ENCODE data around the gene SLC25A26. TPM values are rescaled to one million over a fixed set of nuclear protein-coding genes. Genes with fewer than 3 reads are reported as not detected.

The SLC25A26 gene
- total and polyA plus RNA-seq, 2 of the 13 experiments (the other 11 are each of a cell fraction or from before 2014, with no cell fraction given) = 23.1 to 32.7 TPM

DNA sequence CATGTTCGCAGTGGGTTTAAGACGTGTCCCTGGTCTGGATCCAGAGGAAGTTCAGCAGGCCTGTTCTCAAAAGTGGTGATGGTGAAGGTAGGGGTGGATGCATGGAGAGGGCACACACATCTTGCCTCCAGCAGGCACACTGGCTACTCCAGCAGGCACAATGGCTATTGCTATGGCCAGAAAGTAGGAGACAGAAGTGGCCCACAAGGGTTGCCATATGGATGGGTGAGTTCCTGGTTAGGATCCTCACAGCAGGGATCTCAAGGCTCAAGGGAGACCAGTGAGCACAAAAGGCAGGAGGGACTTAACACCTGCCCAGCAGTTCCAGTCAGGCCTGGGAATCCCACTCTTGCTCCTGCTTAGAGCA, 172.1 kb downstream of the SLC25A26 start:
- no peaks in the 10 kb centered on the region for H3K9me3 ChIP-seq (ENCODE audit: low read length)
- no peak overlapping the region for H2AFZ ChIP-seq (ENCODE audit: low read length)
- H3K4me2 ChIP-seq (ENCODE audit: low read depth, low read length) = no peak overlapping the region
- no peaks in the 10 kb centered on the region for H4K20me1 ChIP-seq (ENCODE audit: insufficient read depth, low read length)
- TF ChIP-seq REXO4 (CRISPR knock-in tag; IDR thresholded peaks at IDR 0.05; ENCODE audit: borderline replicate concordance) (no peak), ZNF205 (CRISPR knock-in tag; IDR thresholded peaks at IDR 0.05) (no peak), SIN3B (IDR thresholded peaks at IDR 0.05; ENCODE audit: low read length) (no peak), FOSL2 (CRISPR knock-in tag; IDR thresholded peaks at IDR 0.05) (no peak), ZNF44 (CRISPR knock-in tag; IDR thresholded peaks at IDR 0.05) (no peak), RBM22 (optimal IDR thresholded peaks at IDR 0.05; ENCODE audit: low read length) (peak; percentile 47), SRSF1 (optimal IDR thresholded peaks at IDR 0.05; ENCODE audit: low read depth, low read length) (no peak)
- TF ChIP-seq, protein P1, sequence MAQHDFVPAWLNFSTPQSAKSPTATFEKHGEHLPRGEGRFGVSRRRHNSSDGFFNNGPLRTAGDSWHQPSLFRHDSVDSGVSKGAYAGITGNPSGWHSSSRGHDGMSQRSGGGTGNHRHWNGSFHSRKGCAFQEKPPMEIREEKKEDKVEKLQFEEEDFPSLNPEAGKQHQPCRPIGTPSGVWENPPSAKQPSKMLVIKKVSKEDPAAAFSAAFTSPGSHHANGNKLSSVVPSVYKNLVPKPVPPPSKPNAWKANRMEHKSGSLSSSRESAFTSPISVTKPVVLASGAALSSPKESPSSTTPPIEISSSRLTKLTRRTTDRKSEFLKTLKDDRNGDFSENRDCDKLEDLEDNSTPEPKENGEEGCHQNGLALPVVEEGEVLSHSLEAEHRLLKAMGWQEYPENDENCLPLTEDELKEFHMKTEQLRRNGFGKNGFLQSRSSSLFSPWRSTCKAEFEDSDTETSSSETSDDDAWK (CRISPR knock-in tag; IDR thresholded peaks at IDR 0.05) = no peak
- no peak for FAIRE-seq
- intact Hi-C loops (cut with micrococcal nuclease; ENCODE audit: unreplicated experiment) = no loop called here
- no peak overlapping the region for H3K9ac ChIP-seq (ENCODE audit: insufficient read depth, low read depth, low read length)
- no peaks in the 10 kb centered on the region for H3K79me2 ChIP-seq (ENCODE audit: insufficient read depth, low read length)
- peaks cover 18 to 58% of the 10 kb centered on the region in 2 experiments for H3K36me3 ChIP-seq (replicated peaks in 1 of 2; ENCODE audit: control insufficient read depth in 1 of 2, insufficient read depth in 2 of 2, low read length in 2 of 2)
- no peaks in the 10 kb centered on the region for H3K4me1 ChIP-seq (ENCODE audit: insufficient read depth, low read length)
- ChIA-PET CTCF (ENCODE audit: low intra/inter-chr PET ratio, low total read pairs) (interaction anchor here (0.6 kb wide), 1 partner anchor 116 kb away, joined by 3 read pairs; no protein-coding TSS in a partner anchor), POLR2A (no interaction called here)
- in situ Hi-C loops (cut with HindIII; ENCODE audit: extremely low pct_ligation_motif_present, low pct_unique_long_range_greater_than_20kb) = no loop called here
- ATAC-seq = no peak
- H3K4me3 ChIP-seq (replicated peaks in 1 of 3; ENCODE audit: insufficient read depth in 1 of 3, low read depth in 2 of 3, low read length in 3 of 3) = no peak overlapping the region
- 100% methylated on average over 2 of the region's 2 CpGs for WGBS (ENCODE audit: low lambda C conversion rate)
- no peaks in the 10 kb centered on the region for H3K27me3 ChIP-seq (ENCODE audit: control insufficient read depth in 1 of 2, insufficient read depth in 2 of 2, low read length in 2 of 2)
- no TSS peak for BruUV-seq (replicated peaks)
- no peak overlapping the region for H3K27ac ChIP-seq (ENCODE audit: extremely low read length, insufficient read depth, low read length)
- no peak for DNase-seq (ENCODE audit: low spot score)
